GM12892 (cell line): Measurements from ENCODE around the gene FXR2.
A peak's percentile ranks its signal among the peaks of the same experiment; 100 is the strongest.

Experiments used
- POLR2A ChIP-seq: IDR thresholded peaks from 2 replicates; pipeline ENCODE4 v1.6.1; 2011; ENCODE audit warnings: low read depth, low read length, control low read depth
- POLR2AphosphoS5 ChIP-seq: IDR thresholded peaks from 2 replicates; pipeline ENCODE4 v1.6.1; 2011; ENCODE audit warnings: low read depth, low read length, control low read depth
- TAF1 ChIP-seq: IDR thresholded peaks from 2 replicates; pipeline ENCODE4 v1.6.1; 2011; ENCODE audit warnings: low read depth, mild to moderate bottlenecking, control low read depth, low read length, borderline replicate concordance

GRCh38 chr17:7577327-7578199 is 37.1 kb downstream of the FXR2 start:
- TF ChIP-seq POLR2A (no peak), POLR2AphosphoS5 (peak; percentile 31; the same call in 1 of the 2 replicates), TAF1 (no peak)
